Mucosa of stomach (tissue), 1 donor: ENCODE measurements around the gene DAGLA.

Experiments
- H3K27me3 ChIP-seq: one replicate; pipeline ENCODE4 v1.7.0; 2013; ENCODE audit warnings: mild to moderate bottlenecking, low read length; ENCODE audit not compliant: control insufficient read depth, insufficient read depth
- H3K36me3 ChIP-seq: one replicate; pipeline ENCODE4 v1.7.0; 2013; ENCODE audit warnings: low read length; ENCODE audit not compliant: control insufficient read depth, insufficient read depth
- H3K4me1 ChIP-seq: one replicate; pipeline ENCODE4 v1.7.0; 2013; ENCODE audit warnings: mild to moderate bottlenecking, low read length; ENCODE audit not compliant: control insufficient read depth, insufficient read depth
- H3K4me3 ChIP-seq: one replicate; pipeline ENCODE4 v1.7.0; 2013; ENCODE audit warnings: low read length
- H3K9ac ChIP-seq: one replicate; pipeline ENCODE4 v1.7.0; 2013; ENCODE audit warnings: mild to moderate bottlenecking, low read length, moderate library complexity
- H3K9me3 ChIP-seq: one replicate; pipeline ENCODE4 v1.7.0; 2013; ENCODE audit warnings: mild to moderate bottlenecking, low read length, moderate library complexity; ENCODE audit not compliant: control insufficient read depth
- donor health status: Pancreatic carcinoma.

The DAGLA gene

GRCh38 chr11:61778920-61779650 lies 98.9 kb downstream of the DAGLA start:
- Histone ChIP-seq H3K27me3 (no peaks in the 10 kb centered on the region), H3K4me3 (no peak overlapping the region), H3K9ac (no peak overlapping the region), H3K4me1 (peaks cover 26% of the 10 kb centered on the region), H3K9me3 (no peaks in the 10 kb centered on the region), H3K36me3 (peaks cover 22% of the 10 kb centered on the region)

- Histone ChIP-seq H3K36me3 (peaks cover 22% of the 10 kb centered on the region), H3K27me3 (no peaks in the 10 kb centered on the region), H3K4me3 (no peak overlapping the region), H3K9me3 (no peaks in the 10 kb centered on the region), H3K4me1 (peaks cover 22% of the 10 kb centered on the region), H3K9ac (no peak overlapping the region)
Observed at GRCh38 chr11:61779666-61780525, 99.7 kb downstream of the DAGLA start.

- no peaks in the 10 kb centered on the region for H3K9me3 ChIP-seq
- no peak overlapping the region for H3K9ac ChIP-seq
- no peaks in the 10 kb centered on the region for H3K27me3 ChIP-seq
- peaks cover 14% of the 10 kb centered on the region for H3K4me1 ChIP-seq
- H3K4me3 ChIP-seq, result no peak overlapping the region
- peaks cover 22% of the 10 kb centered on the region for H3K36me3 ChIP-seq
Observed at GRCh38 chr11:61780581-61781162, 100.5 kb downstream of the DAGLA start.

- peaks cover 17% of the 10 kb centered on the region for H3K36me3 ChIP-seq
- no peak overlapping the region for H3K9ac ChIP-seq
- H3K27me3 ChIP-seq, result no peaks in the 10 kb centered on the region
- H3K4me3 ChIP-seq, result no peak overlapping the region
- H3K9me3 ChIP-seq, result no peaks in the 10 kb centered on the region
- peaks cover 5% of the 10 kb centered on the region for H3K4me1 ChIP-seq
Observed at GRCh38 chr11:61781585-61781984, 101.4 kb downstream of the DAGLA start.

- Histone ChIP-seq H3K4me3 (no peak overlapping the region), H3K36me3 (peaks cover 19% of the 10 kb centered on the region), H3K9me3 (no peaks in the 10 kb centered on the region), H3K27me3 (no peaks in the 10 kb centered on the region), H3K9ac (no peak overlapping the region), H3K4me1 (no peaks in the 10 kb centered on the region)
Observed at GRCh38 chr11:61782299-61782698, 102.1 kb downstream of the DAGLA start.

GRCh38 chr11:61782841-61783240 lies 102.7 kb downstream of the DAGLA start:
- no peaks in the 10 kb centered on the region for H3K9me3 ChIP-seq
- no peaks in the 10 kb centered on the region for H3K27me3 ChIP-seq
- no peak overlapping the region for H3K9ac ChIP-seq
- peaks cover 19% of the 10 kb centered on the region for H3K36me3 ChIP-seq
- peaks cover 2% of the 10 kb centered on the region for H3K4me1 ChIP-seq
- H3K4me3 ChIP-seq, result no peak overlapping the region

- peaks cover 10% of the 10 kb centered on the region for H3K36me3 ChIP-seq
Observed at GRCh38 chr11:61783717-61784505, 103.7 kb downstream of the DAGLA start.

GRCh38 chr11:61784506-61784805 lies 104.3 kb downstream of the DAGLA start:
- no peaks in the 10 kb centered on the region for H3K27me3 ChIP-seq
- no peaks in the 10 kb centered on the region for H3K9me3 ChIP-seq
- no peak overlapping the region for H3K4me3 ChIP-seq
- peaks cover 10% of the 10 kb centered on the region for H3K36me3 ChIP-seq
- no peak overlapping the region for H3K9ac ChIP-seq
- H3K4me1 ChIP-seq, result peaks cover 11% of the 10 kb centered on the region

More at GRCh38 chr11:61783717-61784505, 103.7 kb downstream of the DAGLA start:
- H3K4me1 ChIP-seq, result peaks cover 11% of the 10 kb centered on the region
- no peak overlapping the region for H3K9ac ChIP-seq
- no peak overlapping the region for H3K4me3 ChIP-seq
- no peaks in the 10 kb centered on the region for H3K27me3 ChIP-seq
- H3K9me3 ChIP-seq, result no peaks in the 10 kb centered on the region

GRCh38 chr11:61785837-61786402 lies 105.7 kb downstream of the DAGLA start:
- peaks cover 10% of the 10 kb centered on the region for H3K36me3 ChIP-seq

GRCh38 chr11:61787928-61788491 lies 107.8 kb downstream of the DAGLA start:
- Histone ChIP-seq H3K9ac (no peak overlapping the region), H3K36me3 (peaks cover 10% of the 10 kb centered on the region)

More at GRCh38 chr11:61785837-61786402, 105.7 kb downstream of the DAGLA start:
- H3K9me3 ChIP-seq, result no peaks in the 10 kb centered on the region
- no peaks in the 10 kb centered on the region for H3K27me3 ChIP-seq
- H3K4me3 ChIP-seq, result no peak overlapping the region
- no peak overlapping the region for H3K9ac ChIP-seq
- peaks cover 11% of the 10 kb centered on the region for H3K4me1 ChIP-seq

GRCh38 chr11:61791737-61792309 lies 111.6 kb downstream of the DAGLA start:
- Histone ChIP-seq H3K9ac (peak overlapping the region; percentile 97), H3K27me3 (no peaks in the 10 kb centered on the region), H3K36me3 (peaks cover 3% of the 10 kb centered on the region), H3K9me3 (no peaks in the 10 kb centered on the region), H3K4me3 (peak overlapping the region; percentile 89), H3K4me1 (peaks cover 26% of the 10 kb centered on the region)

More at GRCh38 chr11:61787928-61788491, 107.8 kb downstream of the DAGLA start:
- H3K27me3 ChIP-seq, result no peaks in the 10 kb centered on the region
- H3K4me1 ChIP-seq, result peaks cover 19% of the 10 kb centered on the region
- H3K9me3 ChIP-seq, result no peaks in the 10 kb centered on the region
- no peak overlapping the region for H3K4me3 ChIP-seq
